Measurements from ENCODE around the gene TTC34. TPM values are rescaled to one million over a fixed set of nuclear protein-coding genes. Genes with fewer than 3 reads are reported as not detected.

The TTC34 gene
- total and polyA plus RNA-seq, 9 of the 15 experiments (the other 6 are each of a cell fraction or from before 2014, with no cell fraction given): 0.03 to 0.38 (median 0.05) TPM; not detected in 2

GRCh38 chr1:2789164-2789985 lies 12.1 kb downstream of the TTC34 start:
- ChIA-PET CTCF (ENCODE audit: low intra/inter-chr PET ratio) (no interaction called here), POLR2A (interaction anchor here (0.6 kb wide), 1 partner anchor 232 kb away, joined by 3 read pairs; no protein-coding TSS in a partner anchor)
- no peaks in the 10 kb centered on the region for H3K9me3 ChIP-seq (replicated peaks; ENCODE audit: control insufficient read depth, insufficient read depth, low read depth, low read length)
- H4K20me1 ChIP-seq (replicated peaks; ENCODE audit: control insufficient read depth, insufficient read depth, low read length): no peaks in the 10 kb centered on the region
- H2AFZ ChIP-seq (ENCODE audit: low read depth, low read length): no peak overlapping the region
- H3K27me3 ChIP-seq (ENCODE audit: control insufficient read depth in 2 of 2, insufficient read depth in 2 of 2, low read length in 2 of 2): no peaks in the 10 kb centered on the region
- DNase-seq (ENCODE audit: extremely low read depth in 1 of 4, low spot score in 3 of 4): no peak
- no TSS peak for BruUV-seq (replicated peaks)
- in situ Hi-C loops (cut with MboI): loop anchor here (10.0 kb wide), 2 partner anchors 105 to 135 kb away; no protein-coding TSS in a partner anchor
- H3K4me3 ChIP-seq: no peak overlapping the region
- no peak for FAIRE-seq
- H3K9me1 ChIP-seq (ENCODE audit: control insufficient read depth, insufficient read depth, low read length): no peaks in the 10 kb centered on the region
- no peak overlapping the region for H3K27ac ChIP-seq (ENCODE audit: extremely low read depth, low read depth, low read length)
- ATAC-seq: no peak
- no peaks in the 10 kb centered on the region; a peak in 1 of 5 replicates for H3K4me1 ChIP-seq (replicated peaks in 1 of 2; ENCODE audit: control insufficient read depth in 2 of 2, insufficient read depth in 2 of 2, low read length in 2 of 2)
- no peak overlapping the region for H3K4me2 ChIP-seq (ENCODE audit: insufficient read depth, low read length)
- no peaks in the 10 kb centered on the region for H3K36me3 ChIP-seq (ENCODE audit: control insufficient read depth, insufficient read depth, low read length)
- no peak overlapping the region for H3K9ac ChIP-seq (ENCODE audit: insufficient read depth in 1 of 2, low read depth in 2 of 2, low read length in 2 of 2)
- no peaks in the 10 kb centered on the region for H3K79me2 ChIP-seq (ENCODE audit: control insufficient read depth, insufficient read depth, low read length)
- 23% methylated on average over 58 of the region's 79 CpGs for WGBS (ENCODE audit: insufficient coverage, low coverage, missing lambda C conversion rate)
- intact Hi-C loops (cut with micrococcal nuclease): no loop called here
- TF ChIP-seq TBP (optimal IDR thresholded peaks at IDR 0.05; ENCODE audit: low read depth, low read length) (no peak), CUX1 (CRISPR knock-in tag; IDR thresholded peaks at IDR 0.05) (no peak), MTA3 (IDR thresholded peaks at IDR 0.05; ENCODE audit: borderline replicate concordance) (no peak), NUFIP1 (IDR thresholded peaks at IDR 0.05; ENCODE audit: partially characterized antibody) (no peak), ZBTB33 (CRISPR knock-in tag; IDR thresholded peaks at IDR 0.05) (no peak), E4F1 (CRISPR knock-in tag; IDR thresholded peaks at IDR 0.05; ENCODE audit: borderline replicate concordance) (no peak)
